Stimulated activated CD4-positive, alpha-beta T cell treated with anti-CD3 and anti-CD28 coated beads, Interleukin-4, amount 100 ng/mL, for 24 hours (primary cell): ENCODE data around the gene CMTM6.

Experiments used
- DNase-seq: peaks from one replicate; pipeline ENCODE4 v3.0.0-alpha.2; 2020

CMTM6 gene

GRCh38 chr3:32440611-32441350 is 61.9 kb downstream of the CMTM6 start:
- peak; percentile 3 for DNase-seq

GRCh38 chr3:32439421-32439820 is 63.2 kb downstream of the CMTM6 start:
- DNase-seq: peak; percentile 10

DNA sequence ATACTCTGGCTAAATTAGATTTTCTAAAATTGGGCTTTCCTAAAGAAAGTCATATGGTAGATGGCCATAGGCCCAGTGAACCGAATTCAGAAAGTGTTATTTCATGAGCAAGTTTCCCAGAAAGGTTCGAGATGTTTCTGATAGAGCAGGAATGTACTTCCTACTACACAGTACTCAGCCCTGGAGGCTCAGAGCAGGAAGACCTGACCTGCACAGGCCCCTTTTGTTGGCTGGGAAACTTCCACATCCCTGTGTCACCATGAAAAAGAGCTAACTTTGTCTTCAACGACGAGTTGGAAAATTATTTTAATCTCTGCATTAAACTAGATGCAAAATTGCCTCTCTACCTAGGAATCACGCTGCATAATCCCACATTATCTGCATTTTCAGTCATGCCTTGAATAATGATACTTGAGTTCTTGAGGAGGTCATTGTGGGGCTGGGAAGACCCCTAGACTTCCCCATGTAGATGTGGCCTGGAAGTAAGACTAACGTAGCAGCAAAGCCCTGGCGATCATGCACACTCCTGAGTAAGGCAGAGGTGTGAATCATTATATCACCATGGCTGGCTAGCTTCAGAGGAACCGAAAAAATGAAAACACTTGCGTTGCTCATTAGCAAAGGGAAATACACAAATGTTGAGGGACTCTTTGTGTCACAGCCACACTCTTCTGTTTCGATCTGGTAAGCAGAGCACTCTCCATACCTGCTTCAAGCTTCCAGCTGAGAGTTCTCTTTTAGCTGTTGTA is 63.9 kb downstream of the CMTM6 start:
- peak; percentile 58 for DNase-seq

GRCh38 chr3:32437896-32438295 is 64.8 kb downstream of the CMTM6 start:
- peak; percentile 1 for DNase-seq

- peak; percentile 2 for DNase-seq
These were observed 65.8 kb downstream of the CMTM6 start for GRCh38 chr3:32436816-32437189.

GRCh38 chr3:32435911-32436815 is 66.5 kb downstream of the CMTM6 start:
- peak; percentile 4 for DNase-seq

GRCh38 chr3:32434206-32434605 is 68.4 kb downstream of the CMTM6 start:
- peak; percentile 0 for DNase-seq

DNA sequence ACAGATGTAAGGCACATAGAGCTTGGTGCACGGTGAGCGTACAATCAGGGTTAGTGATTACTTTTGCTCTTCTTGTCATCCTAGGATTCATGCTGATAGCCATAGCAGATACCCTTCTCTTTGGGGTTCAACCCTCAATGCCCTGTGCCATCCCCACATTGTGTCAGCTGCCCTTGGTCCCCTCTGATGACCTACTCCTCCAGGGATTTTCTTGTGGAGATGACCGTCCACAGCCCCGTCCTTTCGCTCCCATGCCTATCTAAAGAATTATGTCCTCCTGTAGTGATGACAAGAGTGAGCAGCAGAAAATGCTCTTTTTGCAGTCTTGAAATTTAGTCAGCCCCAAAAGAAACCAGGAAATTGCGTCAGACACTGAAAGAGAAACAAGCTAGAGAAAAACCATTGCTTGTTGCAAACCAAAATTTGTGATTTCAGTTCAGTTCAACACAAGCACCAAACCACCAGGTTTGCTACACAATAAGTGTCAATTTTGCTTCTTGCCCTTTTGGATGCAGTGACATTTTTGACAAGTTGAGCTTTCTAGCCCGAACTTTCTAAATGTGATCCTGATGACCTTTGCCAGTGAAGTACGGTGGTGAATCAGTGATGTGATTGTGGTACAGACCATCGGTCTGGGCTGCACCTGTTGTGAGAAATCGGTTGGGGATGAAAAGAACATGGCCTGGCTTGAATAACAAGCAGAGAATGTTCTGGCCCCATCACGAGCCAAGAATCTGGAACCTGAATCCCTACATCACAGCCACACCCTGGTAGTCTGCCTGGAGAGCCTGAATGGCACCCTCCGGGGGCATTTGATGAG is 69.7 kb downstream of the CMTM6 start:
- DNase-seq: peak; percentile 39

GRCh38 chr3:32432045-32432710 is 70.5 kb downstream of the CMTM6 start:
- no peak for DNase-seq

GRCh38 chr3:32431481-32431880 is 71.2 kb downstream of the CMTM6 start:
- DNase-seq: peak; percentile 2
